Smooth muscle cell (in vitro differentiated cells): ENCODE results near the gene TRIO. TPM values are rescaled to one million over a fixed set of nuclear protein-coding genes. Genes with fewer than 3 reads are reported as not detected.
A peak's percentile ranks its signal among the peaks of the same experiment; 100 is the strongest.

Source experiments
- DNase-seq: peaks from one replicate; lab custom pipeline; 2025; ENCODE audit not compliant: unreplicated experiment; lab: John Stamatoyannopoulos, UW
- H2AFZ ChIP-seq: fragments of 200-600 bp; sonication (generic); 2 replicates; pipeline ENCODE4 v1.6.0; 2016; ENCODE audit warnings: antibody characterized with exemption, low read depth, mild to moderate bottlenecking
- H3F3A ChIP-seq: fragments of 200-600 bp; sonication (generic); 2 replicates; pipeline ENCODE4 v1.6.0; 2017; ENCODE audit warnings: antibody characterized with exemption, low read depth
- H3K27ac ChIP-seq: fragments of 200-600 bp; sonication (generic); 2 replicates; pipeline ENCODE4 v1.5.1; 2016; ENCODE audit warnings: low read depth, mild to moderate bottlenecking
- H3K27me3 ChIP-seq: fragments of 200-600 bp; sonication (generic); 2 replicates; pipeline ENCODE4 v1.6.1; 2016; ENCODE audit warnings: low read depth, mild to moderate bottlenecking
- H3K36me3 ChIP-seq: fragments of 200-600 bp; sonication (generic); 2 replicates; pipeline ENCODE4 v1.5.1; 2016; ENCODE audit warnings: low read depth
- H3K4me1 ChIP-seq: fragments of 200-600 bp; sonication (generic); 2 replicates; pipeline ENCODE4 v1.5.1; 2016; ENCODE audit warnings: low read depth
- H3K4me2 ChIP-seq: fragments of 200-600 bp; sonication (generic); 2 replicates; pipeline ENCODE4 v1.6.0; 2016; ENCODE audit warnings: mild to moderate bottlenecking
- H3K4me3 ChIP-seq: fragments of 200-600 bp; sonication (generic); 2 replicates; pipeline ENCODE4 v1.5.1; 2016; ENCODE audit warnings: mild to moderate bottlenecking
- H3K79me2 ChIP-seq: fragments of 200-600 bp; sonication (generic); 2 replicates; pipeline ENCODE4 v1.6.0; 2016; ENCODE audit warnings: low read depth, mild to moderate bottlenecking
- H3K9ac ChIP-seq: fragments of 200-600 bp; sonication (generic); 2 replicates; pipeline ENCODE4 v1.6.0; 2016; ENCODE audit warnings: low read depth
- H3K9me3 ChIP-seq: fragments of 200-600 bp; sonication (generic); replicated peaks from 2 replicates; pipeline ENCODE4 v1.5.1; 2016; ENCODE audit warnings: low read depth
- H4K20me1 ChIP-seq: fragments of 200-600 bp; sonication (generic); 2 replicates; pipeline ENCODE4 v1.6.0; 2016; ENCODE audit warnings: low read depth
- WGBS: methylation state at CpG from one replicate; pipeline ENCODE4 v1.1.7; 2016; ENCODE audit warnings: low lambda C conversion rate; 5-methylcytosine and 5-hydroxymethylcytosine counted together
- polyA plus RNA-seq: library from polyadenylated mRNA; unstranded; fragments of >200 nt; fragmentation: Nextera tagmentation; extraction: Ambion mirVana; gene quantifications from 2 replicates; pipeline ENCODE4 v1.2.1, GENCODE V29; 2016
- total RNA-seq: library from RNA; depleted of rRNA; stranded (reverse); fragments of >200 nt; gene quantifications from 2 replicates; pipeline ENCODE4 v1.2.3, GENCODE V29; 2014
- TF ChIP-seq, protein P1 (sequence below): fragments of 200-600 bp; sonication (generic); IDR thresholded peaks from 2 replicates; pipeline ENCODE4 v1.5.1; 2017; ENCODE audit warnings: borderline replicate concordance, mild to moderate bottlenecking, antibody characterized with exemption; ENCODE audit not compliant: insufficient read depth, poor library complexity, severe bottlenecking

TRIO gene
- total and polyA plus RNA-seq, 2 experiments from 2014 or later = 10.2 to 118 TPM

DNA sequence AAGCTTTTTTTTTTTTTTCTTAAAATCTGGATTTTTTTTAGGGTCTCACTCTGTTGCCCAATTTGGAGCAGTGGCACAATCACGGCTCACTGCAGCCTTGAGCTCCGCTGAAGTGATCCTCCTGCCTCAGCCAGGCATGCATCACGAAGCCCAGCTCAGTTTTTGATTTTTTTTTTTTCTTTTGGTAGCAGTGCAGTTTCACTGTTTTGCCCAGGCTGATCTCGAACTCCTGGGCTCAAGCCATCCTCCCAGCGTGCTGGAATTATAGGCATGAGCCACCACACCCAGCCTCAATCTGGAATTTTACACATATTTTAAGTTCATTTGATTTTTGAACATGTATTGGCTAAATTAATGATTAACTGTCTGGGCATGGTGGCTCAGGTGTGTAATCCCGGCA, 36.3 kb downstream of the TRIO start:
- peaks cover 48% of the 10 kb centered on the region for H3K4me1 ChIP-seq
- 62% methylated on average over 6 of the region's 6 CpGs for WGBS
- TF ChIP-seq, protein P1, sequence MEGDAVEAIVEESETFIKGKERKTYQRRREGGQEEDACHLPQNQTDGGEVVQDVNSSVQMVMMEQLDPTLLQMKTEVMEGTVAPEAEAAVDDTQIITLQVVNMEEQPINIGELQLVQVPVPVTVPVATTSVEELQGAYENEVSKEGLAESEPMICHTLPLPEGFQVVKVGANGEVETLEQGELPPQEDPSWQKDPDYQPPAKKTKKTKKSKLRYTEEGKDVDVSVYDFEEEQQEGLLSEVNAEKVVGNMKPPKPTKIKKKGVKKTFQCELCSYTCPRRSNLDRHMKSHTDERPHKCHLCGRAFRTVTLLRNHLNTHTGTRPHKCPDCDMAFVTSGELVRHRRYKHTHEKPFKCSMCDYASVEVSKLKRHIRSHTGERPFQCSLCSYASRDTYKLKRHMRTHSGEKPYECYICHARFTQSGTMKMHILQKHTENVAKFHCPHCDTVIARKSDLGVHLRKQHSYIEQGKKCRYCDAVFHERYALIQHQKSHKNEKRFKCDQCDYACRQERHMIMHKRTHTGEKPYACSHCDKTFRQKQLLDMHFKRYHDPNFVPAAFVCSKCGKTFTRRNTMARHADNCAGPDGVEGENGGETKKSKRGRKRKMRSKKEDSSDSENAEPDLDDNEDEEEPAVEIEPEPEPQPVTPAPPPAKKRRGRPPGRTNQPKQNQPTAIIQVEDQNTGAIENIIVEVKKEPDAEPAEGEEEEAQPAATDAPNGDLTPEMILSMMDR = no peak

DNA sequence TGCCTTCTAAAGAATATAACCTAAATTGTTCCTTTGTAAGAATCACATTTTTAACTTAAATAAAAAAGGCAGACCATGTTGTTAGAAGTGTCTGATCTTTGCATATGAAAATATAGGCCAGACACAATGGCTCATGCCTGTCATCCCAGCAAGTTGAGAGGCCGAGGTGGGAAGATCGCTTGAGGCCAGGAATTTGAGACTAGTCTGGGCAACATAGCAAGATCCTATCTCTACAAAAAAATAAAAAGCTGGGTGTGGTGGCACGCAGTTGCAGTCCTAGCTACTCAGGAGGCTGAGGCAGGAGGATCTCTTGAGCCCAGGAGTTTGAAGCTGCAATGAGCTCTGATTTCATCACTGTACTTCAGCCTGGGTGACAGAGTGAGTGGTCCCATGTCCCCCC, 37.3 kb downstream of the TRIO start:
- TF ChIP-seq, protein P1 = no peak
- H2AFZ ChIP-seq = no peak overlapping the region
- no peaks in the 10 kb centered on the region for H3K36me3 ChIP-seq
- peaks cover 52% of the 10 kb centered on the region for H3K4me1 ChIP-seq
- WGBS = 60% methylated on average over 3 of the region's 3 CpGs
- peak overlapping the region; percentile 96 for H3K27ac ChIP-seq
- H3K79me2 ChIP-seq = peaks cover 100% of the 10 kb centered on the region
- H4K20me1 ChIP-seq = peaks cover 73% of the 10 kb centered on the region
- no peaks in the 10 kb centered on the region for H3K9me3 ChIP-seq
- no peak for DNase-seq
- H3K9ac ChIP-seq = no peak overlapping the region
- no peak overlapping the region for H3K4me2 ChIP-seq
- H3K4me3 ChIP-seq = no peak overlapping the region
- no peaks in the 10 kb centered on the region for H3K27me3 ChIP-seq
- H3F3A ChIP-seq = peaks cover 20% of the 10 kb centered on the region

More for the DNA sequence above, 36.3 kb downstream of the TRIO start:
- DNase-seq = no peak
- Histone ChIP-seq H3K27ac (peak overlapping the region; percentile 84), H3K4me3 (no peak overlapping the region), H4K20me1 (peaks cover 80% of the 10 kb centered on the region), H3K36me3 (no peaks in the 10 kb centered on the region), H3K79me2 (peaks cover 100% of the 10 kb centered on the region), H3K9ac (no peak overlapping the region), H3F3A (peaks cover 13% of the 10 kb centered on the region), H3K4me2 (peak overlapping the region; percentile 75), H3K27me3 (no peaks in the 10 kb centered on the region), H3K9me3 (no peaks in the 10 kb centered on the region), H2AFZ (no peak overlapping the region)

DNA sequence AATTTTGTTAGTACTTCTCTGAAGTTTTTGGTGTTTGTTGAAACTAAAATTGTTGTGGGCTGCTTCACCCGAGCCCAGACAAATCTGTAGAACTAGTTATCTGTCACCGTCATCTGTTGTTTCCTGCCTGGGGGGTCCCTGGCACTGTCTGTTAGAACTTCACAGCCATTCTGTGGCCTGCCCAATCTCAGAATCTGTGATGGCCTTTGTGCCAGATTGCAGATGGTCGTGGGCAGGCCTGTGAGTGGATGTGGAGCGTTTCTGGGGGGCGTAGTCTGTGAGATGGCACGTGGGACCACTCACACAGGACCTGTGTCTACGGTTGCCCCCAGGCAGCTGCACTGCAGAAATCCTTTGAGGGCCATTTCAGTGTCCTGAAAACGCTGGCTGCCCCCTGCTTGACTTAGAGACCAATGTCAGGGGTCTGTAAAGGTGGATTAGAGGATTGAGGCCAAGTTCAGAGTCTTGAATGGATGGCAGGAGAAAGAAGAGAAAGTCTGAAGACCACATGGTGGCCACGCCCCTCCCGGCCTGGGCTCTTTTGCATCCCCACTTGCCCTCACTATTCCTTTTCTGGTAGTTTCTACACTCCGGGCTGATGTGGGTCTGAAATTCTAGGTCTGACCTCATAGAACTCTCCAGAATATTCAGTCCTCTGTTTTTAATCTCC, 38.3 kb downstream of the TRIO start:
- no peak overlapping the region for H2AFZ ChIP-seq
- no peak overlapping the region for H3K4me2 ChIP-seq
- H3K9ac ChIP-seq = no peak overlapping the region
- no peaks in the 10 kb centered on the region for H3K9me3 ChIP-seq
- DNase-seq = no peak
- TF ChIP-seq, protein P1 = no peak
- peak overlapping the region; percentile 96 for H3K27ac ChIP-seq
- peaks cover 63% of the 10 kb centered on the region for H4K20me1 ChIP-seq
- WGBS = 77% methylated on average over 11 of the region's 11 CpGs
- peaks cover 100% of the 10 kb centered on the region for H3K79me2 ChIP-seq
- peaks cover 25% of the 10 kb centered on the region for H3F3A ChIP-seq
- H3K36me3 ChIP-seq = no peaks in the 10 kb centered on the region
- peaks cover 62% of the 10 kb centered on the region for H3K4me1 ChIP-seq
- H3K4me3 ChIP-seq = no peak overlapping the region
- no peaks in the 10 kb centered on the region for H3K27me3 ChIP-seq

DNA sequence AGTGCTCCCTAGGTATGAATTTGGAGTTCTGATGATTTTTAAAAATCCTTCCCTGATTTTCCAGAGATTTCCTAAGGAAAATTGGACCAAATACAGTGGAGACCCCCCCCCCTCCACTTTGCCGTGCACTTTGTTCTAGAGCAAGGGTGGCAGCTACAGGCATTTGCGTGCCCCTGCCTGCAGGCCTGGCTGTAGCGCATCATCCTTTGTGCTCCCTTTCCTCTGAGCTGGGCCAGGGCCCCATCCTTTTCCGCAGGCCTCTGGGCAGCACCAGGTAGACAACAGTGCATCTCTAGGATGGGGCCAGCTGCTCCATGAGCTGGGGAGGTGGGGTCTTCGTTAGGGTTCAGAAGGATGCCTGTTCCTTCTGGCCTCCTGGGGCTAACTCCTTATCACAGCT, 39.6 kb downstream of the TRIO start:
- Histone ChIP-seq H3F3A (peaks cover 33% of the 10 kb centered on the region), H3K79me2 (peaks cover 100% of the 10 kb centered on the region), H3K9me3 (no peaks in the 10 kb centered on the region), H3K27me3 (no peaks in the 10 kb centered on the region), H3K4me3 (no peak overlapping the region), H3K9ac (no peak overlapping the region), H2AFZ (no peak overlapping the region), H3K27ac (peak overlapping the region; percentile 96), H4K20me1 (peaks cover 50% of the 10 kb centered on the region), H3K4me1 (peaks cover 69% of the 10 kb centered on the region), H3K36me3 (no peaks in the 10 kb centered on the region), H3K4me2 (peak overlapping the region; percentile 23)
- TF ChIP-seq, protein P1 = no peak
- no peak for DNase-seq
- WGBS = 80% methylated on average over 5 of the region's 5 CpGs
